Nephron (organoid): Measurements from ENCODE around the gene CDKN2C.

Experiments
- H3K27ac Mint-ChIP-seq, 3 experiments: 2 replicates each; pipeline ENCODE4 v1.8.0; 2020; ENCODE audit warnings: mixed read lengths in 3 of 3, mild to moderate bottlenecking in 2 of 3, moderate library complexity in 1 of 3
- H3K27me3 Mint-ChIP-seq: 2 replicates; pipeline ENCODE4 v1.8.0; 2021; ENCODE audit warnings: low read depth, mild to moderate bottlenecking, moderate library complexity, mixed read lengths
- H3K36me3 Mint-ChIP-seq: 2 replicates; pipeline ENCODE4 v1.8.0; 2020; ENCODE audit warnings: low read depth, mixed read lengths
- H3K4me1 Mint-ChIP-seq: 2 replicates; pipeline ENCODE4 v1.8.0; 2020; ENCODE audit warnings: mixed read lengths
- H3K4me3 Mint-ChIP-seq, 3 experiments: 2 replicates each; pipeline ENCODE4 v1.8.0; 2020; ENCODE audit warnings: mild to moderate bottlenecking in 3 of 3, mixed read lengths in 3 of 3, moderate library complexity in 2 of 3
- H3K9me3 Mint-ChIP-seq: 2 replicates; pipeline ENCODE4 v1.8.0; 2020; ENCODE audit warnings: mixed read lengths
- TF ChIP-seq, protein P1 (sequence below), 3 experiments: fragments of 200-600 bp; sonication (generic); IDR thresholded peaks; one replicate each; pipeline ENCODE4 v1.5.0; 2021; ENCODE audit warnings: antibody characterized with exemption in 3 of 3; ENCODE audit not compliant: unreplicated experiment in 3 of 3

CDKN2C gene

DNA sequence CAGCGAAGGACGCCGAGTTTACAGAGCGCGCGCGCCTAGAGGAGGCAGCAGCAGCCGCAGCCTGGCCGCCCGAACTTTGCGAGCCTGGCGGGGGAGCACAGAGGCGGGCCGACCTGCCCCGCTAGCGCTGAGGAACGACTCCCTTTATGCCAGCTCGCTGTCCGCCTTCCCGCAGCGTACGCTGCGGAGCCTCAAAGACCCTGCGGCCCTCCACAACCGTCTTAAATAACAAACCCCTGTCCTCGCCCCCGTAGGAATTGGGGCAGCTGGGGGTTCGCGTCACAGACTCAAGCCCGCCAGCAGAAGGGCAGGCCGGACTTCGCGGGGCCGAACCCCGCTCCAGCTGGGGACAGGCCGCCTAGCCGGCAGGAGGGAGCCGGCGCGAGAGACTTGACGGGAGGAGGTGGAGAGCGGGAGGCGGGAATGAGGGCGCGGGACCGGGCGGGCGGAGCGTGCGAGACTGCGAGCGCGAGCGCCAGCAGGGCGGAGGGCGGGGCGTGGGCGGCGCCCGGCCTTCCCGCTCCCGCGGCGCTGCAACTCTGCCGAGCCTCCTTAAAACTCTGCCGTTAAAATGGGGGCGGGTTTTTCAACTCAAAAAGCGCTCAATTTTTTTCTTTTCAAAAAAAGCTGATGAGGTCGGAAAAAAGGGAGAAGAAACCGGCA lies 1.8 kb upstream of the CDKN2C start:
- peak overlapping the region in 1 of 3 experiments; percentile 77 for H3K27ac Mint-ChIP-seq
- TF ChIP-seq, protein P1, sequence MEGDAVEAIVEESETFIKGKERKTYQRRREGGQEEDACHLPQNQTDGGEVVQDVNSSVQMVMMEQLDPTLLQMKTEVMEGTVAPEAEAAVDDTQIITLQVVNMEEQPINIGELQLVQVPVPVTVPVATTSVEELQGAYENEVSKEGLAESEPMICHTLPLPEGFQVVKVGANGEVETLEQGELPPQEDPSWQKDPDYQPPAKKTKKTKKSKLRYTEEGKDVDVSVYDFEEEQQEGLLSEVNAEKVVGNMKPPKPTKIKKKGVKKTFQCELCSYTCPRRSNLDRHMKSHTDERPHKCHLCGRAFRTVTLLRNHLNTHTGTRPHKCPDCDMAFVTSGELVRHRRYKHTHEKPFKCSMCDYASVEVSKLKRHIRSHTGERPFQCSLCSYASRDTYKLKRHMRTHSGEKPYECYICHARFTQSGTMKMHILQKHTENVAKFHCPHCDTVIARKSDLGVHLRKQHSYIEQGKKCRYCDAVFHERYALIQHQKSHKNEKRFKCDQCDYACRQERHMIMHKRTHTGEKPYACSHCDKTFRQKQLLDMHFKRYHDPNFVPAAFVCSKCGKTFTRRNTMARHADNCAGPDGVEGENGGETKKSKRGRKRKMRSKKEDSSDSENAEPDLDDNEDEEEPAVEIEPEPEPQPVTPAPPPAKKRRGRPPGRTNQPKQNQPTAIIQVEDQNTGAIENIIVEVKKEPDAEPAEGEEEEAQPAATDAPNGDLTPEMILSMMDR (IDR thresholded peaks at IDR 0.05; ENCODE audit: unreplicated experiment in 3 of 3) = peak in 2 of 3 experiments; percentile 40 to 51
- peaks cover 87% of the 10 kb centered on the region for H3K27me3 Mint-ChIP-seq
- no peaks in the 10 kb centered on the region for H3K9me3 Mint-ChIP-seq
- peak overlapping the region; percentile 88 to 95 (median 93) for H3K4me3 Mint-ChIP-seq
- H3K4me1 Mint-ChIP-seq = peaks cover 14% of the 10 kb centered on the region
- H3K36me3 Mint-ChIP-seq = no peaks in the 10 kb centered on the region

DNA sequence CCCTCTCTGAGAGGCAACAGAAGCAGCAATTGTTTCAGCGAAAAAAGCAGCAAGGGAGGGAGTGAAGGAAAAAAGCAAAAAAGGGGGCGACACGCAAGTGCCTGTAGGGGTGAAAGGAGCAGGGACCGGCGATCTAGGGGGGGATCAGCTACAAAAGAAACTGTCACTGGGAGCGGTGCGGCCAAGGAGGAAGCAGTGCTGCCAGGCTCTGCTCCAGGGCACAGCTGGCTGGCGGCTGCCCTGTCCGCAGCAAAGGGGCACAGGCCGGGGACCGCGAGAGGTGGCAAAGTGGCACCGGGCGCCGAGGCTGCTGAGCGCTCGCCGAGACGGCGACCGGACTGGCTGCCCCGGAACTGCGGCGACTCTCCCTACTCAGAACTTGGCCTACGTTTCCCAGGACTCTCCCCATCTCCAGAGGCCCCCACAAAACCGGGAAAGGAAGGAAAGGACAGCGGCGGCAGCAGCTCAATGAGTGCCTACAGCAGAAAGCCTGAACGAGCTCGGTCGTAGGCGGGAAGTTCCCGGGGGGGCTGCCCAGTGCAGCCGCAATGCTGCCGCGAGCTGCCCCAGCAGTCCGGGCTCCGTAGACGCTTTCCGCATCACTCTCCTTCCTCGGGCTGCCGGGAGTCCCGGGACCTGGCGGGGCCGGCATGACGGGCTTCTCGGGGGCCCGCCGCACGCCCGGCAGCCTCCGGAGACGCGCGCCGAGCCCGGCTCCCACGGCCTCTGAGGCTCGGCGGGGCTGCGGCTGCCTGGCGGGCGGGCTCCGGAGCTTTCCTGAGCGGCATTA lies 1.0 kb upstream of the CDKN2C start:
- H3K4me3 Mint-ChIP-seq = peak overlapping the region; percentile 88 to 95 (median 93)
- H3K27me3 Mint-ChIP-seq = peaks cover 94% of the 10 kb centered on the region
- TF ChIP-seq, protein P1 (IDR thresholded peaks at IDR 0.05; ENCODE audit: unreplicated experiment in 3 of 3) = no peak
- H3K9me3 Mint-ChIP-seq = no peaks in the 10 kb centered on the region
- peak overlapping the region in 1 of 3 experiments; percentile 77 for H3K27ac Mint-ChIP-seq
- no peaks in the 10 kb centered on the region for H3K36me3 Mint-ChIP-seq
- peaks cover 14% of the 10 kb centered on the region for H3K4me1 Mint-ChIP-seq

DNA sequence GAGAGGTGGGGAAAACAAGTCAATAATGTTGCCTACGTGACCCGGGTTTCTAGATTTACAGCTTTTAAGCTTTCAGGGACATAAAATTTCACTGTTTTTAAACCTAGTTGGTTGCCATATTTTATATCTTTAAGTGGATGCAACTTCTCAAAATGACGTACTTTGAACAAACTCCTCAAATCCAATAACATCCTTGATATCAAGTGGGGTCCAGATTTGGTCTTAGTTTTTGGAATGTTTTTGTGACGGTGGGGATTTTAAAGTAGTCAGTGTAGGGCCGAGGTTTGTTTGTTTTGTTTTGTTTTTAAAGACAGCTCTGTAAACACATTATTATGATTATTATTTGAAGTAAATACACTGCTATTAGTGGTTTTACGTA lies 453 bp downstream of the CDKN2C start:
- no peaks in the 10 kb centered on the region for H3K9me3 Mint-ChIP-seq
- H3K27me3 Mint-ChIP-seq = peaks cover 94% of the 10 kb centered on the region
- peaks cover 14% of the 10 kb centered on the region for H3K4me1 Mint-ChIP-seq
- no peaks in the 10 kb centered on the region for H3K36me3 Mint-ChIP-seq
- H3K4me3 Mint-ChIP-seq = peak overlapping the region; percentile 74 to 91 (median 89)
- H3K27ac Mint-ChIP-seq = no peak overlapping the region
- TF ChIP-seq, protein P1 (IDR thresholded peaks at IDR 0.05; ENCODE audit: unreplicated experiment in 3 of 3) = no peak

DNA sequence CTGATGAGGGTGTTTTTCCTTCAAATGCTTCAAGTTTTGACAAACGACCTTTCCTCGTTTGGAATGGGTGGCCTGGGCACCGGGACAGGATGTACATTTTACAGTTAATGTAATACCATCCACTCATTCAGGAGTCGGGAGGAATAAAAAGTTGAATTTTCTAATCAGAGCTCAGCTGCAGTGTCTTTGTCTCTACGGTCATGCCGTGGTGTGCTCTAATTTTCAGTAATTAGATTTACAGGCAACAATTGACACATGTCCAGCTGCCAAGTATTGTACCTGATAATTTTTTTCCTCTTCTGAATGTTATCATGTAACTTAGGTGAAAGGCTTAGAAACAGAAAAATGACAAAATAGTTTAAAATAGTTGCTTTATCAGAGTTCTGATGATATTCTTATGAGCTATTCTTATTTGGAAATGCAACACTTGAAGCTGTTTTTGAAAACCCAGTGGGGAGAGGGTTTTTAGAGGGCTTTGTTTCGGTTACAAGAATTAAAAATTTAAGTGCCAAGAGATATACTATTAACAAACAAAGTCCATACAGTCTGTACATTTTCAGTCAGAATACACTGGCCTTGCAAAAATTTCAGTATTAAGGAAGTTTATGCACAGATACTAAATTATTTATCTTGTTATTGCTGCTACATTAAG lies 1.0 kb downstream of the CDKN2C start:
- peaks cover 14% of the 10 kb centered on the region for H3K4me1 Mint-ChIP-seq
- no peaks in the 10 kb centered on the region for H3K36me3 Mint-ChIP-seq
- H3K27me3 Mint-ChIP-seq = peaks cover 94% of the 10 kb centered on the region
- TF ChIP-seq, protein P1 (IDR thresholded peaks at IDR 0.05; ENCODE audit: unreplicated experiment in 3 of 3) = no peak
- no peaks in the 10 kb centered on the region for H3K9me3 Mint-ChIP-seq
- H3K4me3 Mint-ChIP-seq = peak overlapping the region; percentile 74 to 91 (median 89)
- H3K27ac Mint-ChIP-seq = no peak overlapping the region

DNA sequence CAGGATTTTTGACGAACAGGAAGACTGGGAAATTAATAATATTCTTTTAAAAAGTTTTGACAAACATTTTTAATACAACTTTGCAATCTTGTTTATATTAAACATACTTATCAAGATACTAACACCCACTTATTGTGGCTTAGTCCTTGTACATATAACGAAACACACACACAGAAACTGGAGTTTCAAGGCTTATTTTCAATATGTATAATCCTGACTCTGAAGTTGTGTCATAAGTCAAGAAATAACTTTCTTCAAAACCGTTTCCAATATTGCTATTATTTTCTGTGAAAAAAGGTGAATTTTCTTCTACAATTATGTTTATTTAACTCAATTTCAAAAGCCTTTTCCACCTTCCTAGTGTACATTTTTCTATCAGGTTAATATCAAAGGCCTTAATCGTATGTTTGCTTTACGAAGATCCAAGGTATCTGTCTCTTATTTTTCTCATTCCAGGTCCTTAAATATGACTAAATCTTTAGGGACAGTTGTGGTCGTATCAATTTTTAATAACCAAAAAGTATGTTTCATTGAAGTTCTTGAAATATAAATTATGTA lies 1.8 kb downstream of the CDKN2C start:
- Mint-ChIP-seq H3K4me3 (no peak overlapping the region), H3K4me1 (peaks cover 14% of the 10 kb centered on the region), H3K27me3 (peaks cover 94% of the 10 kb centered on the region), H3K9me3 (no peaks in the 10 kb centered on the region), H3K27ac (no peak overlapping the region), H3K36me3 (no peaks in the 10 kb centered on the region)
- TF ChIP-seq, protein P1 (IDR thresholded peaks at IDR 0.05; ENCODE audit: unreplicated experiment in 3 of 3) = no peak
